H1 (cell line): ENCODE results near the gene NPBWR2. TPM values are rescaled to one million over a fixed set of nuclear protein-coding genes. Genes with fewer than 3 reads are reported as not detected.

Experiments used
- CTCF ChIA-PET: fragments of 300-600 bp; sonication (Branson Sonifier 250); formaldehyde crosslinking; loops from one replicate; lab custom pipeline; 2021; ENCODE audit not compliant: partially characterized antibody; lab: Charles Lee
- POLR2A ChIA-PET: fragments of 300-600 bp; sonication (Branson Sonifier 250); formaldehyde crosslinking; loops from one replicate; lab custom pipeline; 2021; ENCODE audit warnings: inconsistent platforms; ENCODE audit not compliant: partially characterized antibody; lab: Charles Lee
- DNase-seq, 2 experiments: peaks; one replicate each; pipeline versions ENCODE4 v3.0.0 to v3.0.0-alpha.2; 2010 to 2022; ENCODE audit warnings: low spot score in 2 of 2, low read depth in 1 of 2, mixed read lengths in 1 of 2
- FAIRE-seq: peaks from 2 replicates; lab custom pipeline; 2011; peaks lifted over from hg19 to GRCh38; lab: Jason Lieb, UNC
- H2AFZ ChIP-seq: 2 replicates; pipeline ENCODE4 v1.8.1; 2012; ENCODE audit warnings: low read length, inconsistent platforms
- H2AK5ac ChIP-seq: 2 replicates; pipeline ENCODE4 v1.6.1; 2013; ENCODE audit warnings: low read depth, low read length
- H2BK120ac ChIP-seq: replicated peaks from 2 replicates; pipeline ENCODE3; 2013; ENCODE audit warnings: low read depth, low read length, inconsistent platforms
- H2BK12ac ChIP-seq: 2 replicates; pipeline ENCODE4 v1.6.1; 2013; ENCODE audit warnings: low read depth, low read length
- H2BK15ac ChIP-seq: 2 replicates; pipeline ENCODE4 v1.6.1; 2013; ENCODE audit warnings: low read length
- H2BK20ac ChIP-seq: 2 replicates; pipeline ENCODE4 v1.6.1; 2013; ENCODE audit warnings: low read length
- H2BK5ac ChIP-seq: 2 replicates; pipeline ENCODE4 v1.6.1; 2013; ENCODE audit warnings: low read depth, low read length
- H3K14ac ChIP-seq: 2 replicates; pipeline ENCODE4 v1.6.1; 2013; ENCODE audit warnings: inconsistent platforms; ENCODE audit not compliant: insufficient read length
- H3K18ac ChIP-seq: 2 replicates; pipeline ENCODE4 v1.6.1; 2013; ENCODE audit warnings: low read length; ENCODE audit errors: extremely low read depth
- H3K23ac ChIP-seq: 2 replicates; pipeline ENCODE4 v1.6.1; 2013; ENCODE audit warnings: inconsistent platforms; ENCODE audit not compliant: insufficient read length
- H3K23me2 ChIP-seq: 2 replicates; pipeline ENCODE4 v1.6.1; 2013; ENCODE audit warnings: low read depth, low read length
- H3K27ac ChIP-seq: 2 replicates; pipeline ENCODE4 v1.6.1; 2011; ENCODE audit warnings: low read depth, low read length, inconsistent platforms
- H3K27me3 ChIP-seq, 4 experiments: replicated peaks in 1 of 4; 1 replicate in 1 of 4; 2 replicates in 3 of 4; pipeline versions ENCODE4 v1.6.1 to v1.8.1; 2011 to 2013; ENCODE audit warnings: low read length in 3 of 4, mild to moderate bottlenecking in 3 of 4, inconsistent platforms in 2 of 4, mixed read lengths in 2 of 4, moderate library complexity in 1 of 4; ENCODE audit not compliant: control insufficient read depth in 3 of 4, insufficient read depth in 3 of 4; ENCODE audit errors: extremely low read depth in 1 of 4
- H3K36me3 ChIP-seq, 4 experiments: 2 replicates each; pipeline versions ENCODE4 v1.6.1 to v1.8.1; 2011 to 2013; ENCODE audit warnings: mild to moderate bottlenecking in 4 of 4, low read length in 3 of 4, moderate library complexity in 2 of 4, control low read depth in 1 of 4, inconsistent platforms in 1 of 4; ENCODE audit not compliant: insufficient read depth in 4 of 4, control insufficient read depth in 2 of 4
- H3K4ac ChIP-seq: replicated peaks from 2 replicates; pipeline ENCODE3; 2013; ENCODE audit warnings: low read length, low read depth, mixed read lengths, inconsistent platforms; ENCODE audit not compliant: insufficient read length
- H3K4me1 ChIP-seq, 4 experiments: replicated peaks in 1 of 4; 1 replicate in 1 of 4; 2 replicates in 3 of 4; pipeline versions ENCODE4 v1.6.1 to v1.8.1; 2011 to 2013; ENCODE audit warnings: low read length in 3 of 4, inconsistent platforms in 2 of 4, mixed read lengths in 1 of 4; ENCODE audit not compliant: insufficient read depth in 4 of 4, control insufficient read depth in 3 of 4
- H3K4me2 ChIP-seq, 2 experiments: 2 replicates each; pipeline versions ENCODE4 v1.6.1 to v1.8.1; 2011 to 2013; ENCODE audit warnings: low read depth in 2 of 2, low read length in 2 of 2, control low read depth in 1 of 2, inconsistent platforms in 1 of 2, mild to moderate bottlenecking in 1 of 2; ENCODE audit not compliant: insufficient read depth in 1 of 2
- H3K4me3 ChIP-seq, 4 experiments: fragments of 200-600, 300-600 bp in 1 of 4; sonication (generic), shearing (Covaris generic), sonication (Bioruptor Twin) in 1 of 4; 2 replicates each; pipeline versions ENCODE4 v1.5.1 to v1.8.1; 2011 to 2016; ENCODE audit warnings: low read length in 4 of 4, low read depth in 3 of 4, control low read depth in 2 of 4, inconsistent platforms in 2 of 4, mild to moderate bottlenecking in 2 of 4, mixed read lengths in 1 of 4, moderate library complexity in 1 of 4; ENCODE audit not compliant: insufficient read depth in 2 of 4; ENCODE audit errors: extremely low read depth in 1 of 4
- H3K56ac ChIP-seq: replicated peaks from 2 replicates; pipeline ENCODE3; 2013; ENCODE audit warnings: low read depth, mild to moderate bottlenecking, mixed read lengths, low read length, inconsistent platforms; ENCODE audit not compliant: insufficient read length
- H3K79me1 ChIP-seq: 2 replicates; pipeline ENCODE4 v1.6.1; 2013; ENCODE audit warnings: low read depth, low read length, control low read depth
- H3K79me2 ChIP-seq, 2 experiments: 2 replicates each; pipeline versions ENCODE4 v1.6.1 to v1.8.1; 2012 to 2013; ENCODE audit warnings: low read length in 2 of 2, mild to moderate bottlenecking in 2 of 2, inconsistent platforms in 1 of 2; ENCODE audit not compliant: insufficient read depth in 2 of 2, control insufficient read depth in 1 of 2
- H3K9ac ChIP-seq, 4 experiments: replicated peaks in 1 of 4; 1 replicate in 1 of 4; 2 replicates in 3 of 4; pipeline versions ENCODE4 v1.6.1 to v1.8.1; 2011 to 2013; ENCODE audit warnings: low read depth in 3 of 4, low read length in 3 of 4, control low read depth in 2 of 4, mild to moderate bottlenecking in 2 of 4, moderate library complexity in 2 of 4, inconsistent platforms in 1 of 4; ENCODE audit errors: extremely low read depth in 1 of 4
- H3K9me3 ChIP-seq, 2 experiments: 2 replicates each; pipeline versions ENCODE4 v1.6.1 to v1.8.1; 2012 to 2013; ENCODE audit warnings: mild to moderate bottlenecking in 2 of 2, moderate library complexity in 2 of 2, control low read depth in 1 of 2, inconsistent platforms in 1 of 2, low read depth in 1 of 2, low read length in 1 of 2, mixed read lengths in 1 of 2; ENCODE audit not compliant: insufficient read depth in 2 of 2
- H4K20me1 ChIP-seq, 2 experiments: replicated peaks in 1 of 2; 2 replicates each; pipeline versions ENCODE3 to v1.8.1; 2011 to 2013; ENCODE audit warnings: inconsistent platforms in 2 of 2, low read length in 2 of 2, mild to moderate bottlenecking in 1 of 2; ENCODE audit not compliant: insufficient read depth in 2 of 2, control insufficient read depth in 1 of 2
- H4K5ac ChIP-seq: 2 replicates; pipeline ENCODE4 v1.6.1; 2013; ENCODE audit warnings: low read length, low read depth, mixed read lengths, inconsistent platforms; ENCODE audit not compliant: insufficient read length
- H4K8ac ChIP-seq: 2 replicates; pipeline ENCODE4 v1.8.0; 2013; ENCODE audit warnings: mild to moderate bottlenecking, moderate library complexity, low read length, inconsistent platforms; ENCODE audit not compliant: insufficient read depth; ENCODE audit errors: extremely low read depth
- H4K91ac ChIP-seq: replicated peaks from 2 replicates; pipeline ENCODE3; 2013; ENCODE audit warnings: low read length, mixed read lengths, inconsistent platforms; ENCODE audit not compliant: insufficient read length
- BACH1 ChIP-seq: IDR thresholded peaks from 2 replicates; pipeline ENCODE4 v1.6.1; 2012; ENCODE audit warnings: low read length, improper control_type of control experiment
- KDM5A ChIP-seq: fragments of 200-600 bp; IDR thresholded peaks from 2 replicates; pipeline ENCODE4 v1.7.1; 2012; ENCODE audit warnings: mild to moderate bottlenecking, low read length, inconsistent platforms, mixed read lengths
- SP1 ChIP-seq: IDR thresholded peaks from 2 replicates; pipeline ENCODE4 v1.6.1; 2011; ENCODE audit warnings: low read depth, low read length
- ZNF274 ChIP-seq: IDR thresholded peaks from 2 replicates; pipeline ENCODE4 v1.7.0; 2012; ENCODE audit warnings: low read length, borderline replicate concordance; ENCODE audit errors: extremely low read depth
- WGBS, 2 experiments: shearing (Covaris generic) in 1 of 2; methylation state at CpG; one replicate each; pipeline versions ENCODE4 v1.1.6 to v1.1.7; 2013 to 2015; ENCODE audit warnings: low lambda C conversion rate in 2 of 2, mixed read lengths in 2 of 2, inconsistent platforms in 1 of 2, low coverage in 1 of 2, missing lambda C conversion rate in 1 of 2; ENCODE audit not compliant: insufficient replicate concordance in 2 of 2, insufficient coverage in 1 of 2, insufficient read length in 1 of 2; ENCODE audit errors: extremely low coverage in 1 of 2, missing lambda C conversion rate in 1 of 2; 5-methylcytosine and 5-hydroxymethylcytosine counted together
- polyA plus RNA-seq, 7 experiments: library from polyadenylated mRNA; depleted of rRNA in 3 of 7; stranded (reverse) in 5 of 7; unstranded in 2 of 7; fragments of >200 nt in 5 of 7; fragments of 200-250 nt in 2 of 7; gene quantifications; 1 replicate in 5 of 7; 2 replicates in 1 of 7; 4 replicates in 1 of 7; pipeline versions ENCODE4 v1.2.1 to v1.2.3, GENCODE V29; 2011 to 2013; ENCODE audit warnings: missing spikeins in 2 of 7, mixed read lengths in 2 of 7
- total RNA-seq: library from RNA; stranded (reverse); fragmentation: NEBNext Ultra II Directional; extraction: Animal tissue kit (Norgen Biotek cat#: 25700); gene quantifications from 2 replicates; pipeline ENCODE4 v1.2.1, GENCODE V29; 2021

The NPBWR2 gene
- total and polyA plus RNA-seq, 2 of the 8 experiments (the other 6 are each of a cell fraction or from before 2014, with no cell fraction given), result not detected

GRCh38 chr20:64076061-64076997, 31.0 kb downstream of the NPBWR2 start:
- no peak for FAIRE-seq
- no peak overlapping the region for H3K9ac ChIP-seq
- CTCF ChIA-PET, result interaction anchor here (0.6 to 13.0 kb wide), 4 partner anchors 12 to 129 kb away, joined by 4 to 144 read pairs (median 72); partner anchors contain the start of genes SOX18 and TCEA2

More at GRCh38 chr20:64076061-64076997, 31.0 kb downstream of the NPBWR2 start:
- no peak overlapping the region for H3K4ac ChIP-seq
- no peak overlapping the region for H2BK120ac ChIP-seq
- POLR2A ChIA-PET, result interaction anchor here (4.6 kb wide), 1 partner anchor 11 kb away, joined by 27 read pairs; no protein-coding TSS in a partner anchor
- H2BK20ac ChIP-seq, result no peak overlapping the region
- no peak overlapping the region for H3K56ac ChIP-seq
- TF ChIP-seq BACH1 (no peak), KDM5A (no peak), SP1 (no peak), ZNF274 (no peak)
- TF ChIP-seq, all 59 proteins: peak for 0
- Histone ChIP-seq H3K4me1 (peaks cover 0 to 19% (median 10%) of the 10 kb centered on the region in 4 experiments; a peak in 5 of 7 replicates), H3K36me3 (peaks cover 0 to 8% (median 3%) of the 10 kb centered on the region in 4 experiments; a peak in 3 of 8 replicates), H3K18ac (no peak overlapping the region), H3K79me2 (no peaks in the 10 kb centered on the region), H3K14ac (no peak overlapping the region), H3K9me3 (no peaks in the 10 kb centered on the region), H2BK5ac (no peak overlapping the region), H2AK5ac (no peak overlapping the region), H3K23ac (no peak overlapping the region), H4K20me1 (peaks cover 0 to 5% of the 10 kb centered on the region in 2 experiments), H4K5ac (no peak overlapping the region), H4K8ac (no peak overlapping the region; the same call in 1 of the 2 replicates), H3K27me3 (peaks cover 0 to 11% (median 8%) of the 10 kb centered on the region in 4 experiments; a peak in 4 of 7 replicates), H2BK15ac (no peak overlapping the region), H3K4me2 (no peak overlapping the region), H4K91ac (no peak overlapping the region), H3K79me1 (0 out of 2 replicates have a peak, but pooled peaks cover 3% of the 10 kb centered on the region), H3K4me3 (no peak overlapping the region), H3K27ac (no peak overlapping the region), H3K23me2 (peaks cover 11% of the 10 kb centered on the region; the same call in 1 of the 2 replicates), H2BK12ac (no peak overlapping the region), H2AFZ (no peak overlapping the region)
- 89% methylated on average over 17 of the region's 22 CpGs; no CpG with 5 or more reads in 1 of the 2 experiments for WGBS, 2 experiments
- no peak for DNase-seq
